B cell (primary cell): Measurements from ENCODE around the gene POC1B. TPM values are rescaled to one million over a fixed set of nuclear protein-coding genes. Genes with fewer than 3 reads are reported as not detected.

Experiments used
- ATAC-seq: fragments of 200-7000 bp; cut with Tn5 transposase; one replicate; pipeline ENCODE4 v1.10.0; 2021; ENCODE audit warnings: low read depth, mild to moderate bottlenecking, moderate number of reproducible peaks, moderate library complexity
- CTCF ChIA-PET: fragments of 350-600 bp; sonication (Branson Sonifier 250); formaldehyde crosslinking; loops from one replicate; lab custom pipeline; 2021; ENCODE audit warnings: antibody characterized with exemption, inconsistent platforms; lab: Charles Lee
- POLR2A ChIA-PET: fragments of 350-600 bp; sonication (Branson Sonifier 250); formaldehyde crosslinking; loops from one replicate; lab custom pipeline; 2021; ENCODE audit warnings: antibody characterized with exemption; lab: Charles Lee
- DNase-seq: peaks from one replicate; pipeline ENCODE4 v3.0.0; 2013
- H2AFZ ChIP-seq: 2 replicates; pipeline ENCODE4 v1.6.1; 2012; ENCODE audit warnings: mild to moderate bottlenecking, low read depth, low read length; ENCODE audit not compliant: insufficient read depth, poor library complexity, severe bottlenecking
- H3K27ac ChIP-seq, 2 donors: 1 replicate in 1 of 2; 2 replicates in 1 of 2; pipeline ENCODE4 v1.5.1; 2012 to 2013; ENCODE audit warnings: low read length in 2 of 2, mild to moderate bottlenecking in 2 of 2, moderate library complexity in 1 of 2
- H3K27me3 ChIP-seq, 4 experiments: fragments of 200-600 bp in 1 of 4; sonication (generic) in 1 of 4; replicated peaks in 1 of 4; 1 replicate in 2 of 4; 2 replicates in 2 of 4; pipeline versions ENCODE4 v1.6.1 to v1.7.0; 2013 to 2016; ENCODE audit warnings: low read length in 3 of 4, mild to moderate bottlenecking in 2 of 4, mixed read lengths in 1 of 4, moderate library complexity in 1 of 4; ENCODE audit not compliant: insufficient read depth in 4 of 4, control insufficient read depth in 3 of 4; ENCODE audit errors: control extremely low read depth in 1 of 4
- H3K36me3 ChIP-seq, 2 experiments: replicated peaks in 1 of 2; 1 replicate in 1 of 2; 2 replicates in 1 of 2; pipeline versions ENCODE4 v1.6.1 to v1.7.1; 2013; ENCODE audit warnings: low read length in 1 of 2; ENCODE audit not compliant: insufficient read depth in 2 of 2, control insufficient read depth in 1 of 2; ENCODE audit errors: control extremely low read depth in 1 of 2, extremely low read depth in 1 of 2
- H3K4me1 ChIP-seq, 2 donors: fragments of 200-600 bp in 1 of 2; sonication (generic) in 1 of 2; 1 replicate in 1 of 2; 2 replicates in 1 of 2; pipeline versions ENCODE4 v1.5.1 to v1.6.1; 2013 to 2017; ENCODE audit warnings: low read length in 2 of 2; ENCODE audit not compliant: control insufficient read depth in 2 of 2, insufficient read depth in 2 of 2
- H3K4me2 ChIP-seq: replicated peaks from 2 replicates; pipeline ENCODE3; 2012; ENCODE audit warnings: mild to moderate bottlenecking, low read depth, low read length; ENCODE audit not compliant: poor library complexity, severe bottlenecking
- H3K4me3 ChIP-seq, 5 experiments: fragments of 200-600 bp in 1 of 5; sonication (generic) in 1 of 5; 1 replicate in 3 of 5; 2 replicates in 2 of 5; pipeline versions ENCODE4 v1.5.1 to v1.7.0; 2011 to 2016; ENCODE audit warnings: low read length in 4 of 5, mild to moderate bottlenecking in 4 of 5, low read depth in 2 of 5, control low read depth in 1 of 5, moderate library complexity in 1 of 5; ENCODE audit not compliant: insufficient read depth in 1 of 5; ENCODE audit errors: control extremely low read depth in 1 of 5, extremely low read depth in 1 of 5
- H3K79me2 ChIP-seq: fragments of 200-600 bp; sonication (generic); one replicate; pipeline ENCODE4 v1.6.0; 2016; ENCODE audit warnings: low read length; ENCODE audit not compliant: control insufficient read depth, insufficient read depth
- H3K9ac ChIP-seq: fragments of 200-600 bp; sonication (generic); 2 replicates; pipeline ENCODE4 v1.6.1; 2017; ENCODE audit warnings: mild to moderate bottlenecking, low read length, moderate library complexity
- H3K9me3 ChIP-seq, 3 donors: one replicate each; pipeline versions ENCODE4 v1.6.1 to v1.7.1; 2013; ENCODE audit warnings: low read length in 2 of 3; ENCODE audit not compliant: control insufficient read depth in 2 of 3, insufficient read depth in 1 of 3; ENCODE audit errors: control extremely low read depth in 1 of 3
- H4K20me1 ChIP-seq: 2 replicates; pipeline ENCODE4 v1.6.0; 2012; ENCODE audit warnings: mild to moderate bottlenecking, low read length; ENCODE audit not compliant: insufficient read depth, control insufficient read depth, poor library complexity, severe bottlenecking
- H3K27ac Mint-ChIP-seq: one replicate; pipeline ENCODE4 v1.8.0; 2021; ENCODE audit warnings: mixed read lengths
- H3K27me3 Mint-ChIP-seq: one replicate; pipeline ENCODE4 v1.8.0; 2021; ENCODE audit warnings: mixed read lengths
- H3K4me1 Mint-ChIP-seq: one replicate; pipeline ENCODE4 v1.8.0; 2021; ENCODE audit warnings: mixed read lengths
- H3K4me3 Mint-ChIP-seq: one replicate; pipeline ENCODE4 v1.8.0; 2021; ENCODE audit warnings: mixed read lengths
- H3K9me3 Mint-ChIP-seq: one replicate; pipeline ENCODE4 v1.8.0; 2022; ENCODE audit warnings: mixed read lengths; ENCODE audit not compliant: insufficient read depth
- CTCF ChIP-seq: fragments of 200-600 bp; IDR thresholded peaks from one replicate; pipeline ENCODE4 v1.8.0; 2022; ENCODE audit warnings: antibody characterized with exemption, mild to moderate bottlenecking
- EZH2 ChIP-seq: IDR thresholded peaks from 2 replicates; pipeline ENCODE4 v1.6.1; 2012; ENCODE audit warnings: borderline replicate concordance, low read depth, mild to moderate bottlenecking, moderate library complexity, low read length; ENCODE audit not compliant: insufficient read depth, poor library complexity, severe bottlenecking
- WGBS: methylation state at CpG from one replicate; pipeline ENCODE4 v1.1.5; 2013; ENCODE audit warnings: missing lambda C conversion rate; ENCODE audit not compliant: insufficient coverage; 5-methylcytosine and 5-hydroxymethylcytosine counted together
- intact Hi-C: fragments of 100-400 bp; cut with micrococcal nuclease; formaldehyde crosslinking; loops from one replicate; pipeline ENCODE4 v1.10.0; 2022
- polyA plus RNA-seq: library from polyadenylated mRNA; depleted of rRNA; stranded (reverse); fragments of >200 nt; gene quantifications from 2 replicates; pipeline ENCODE4 v1.2.3, GENCODE V29; 2012
- total RNA-seq, 2 donors: library from RNA; stranded (reverse); fragments of 120-200 nt in 1 of 2; gene quantifications; 1 replicate in 1 of 2; 2 replicates in 1 of 2; pipeline versions ENCODE4 v1.2.3 to v1.2.4, GENCODE V29; 2013 to 2022

The POC1B gene
- total and polyA plus RNA-seq, 2 donors (not counting 1 experiment from before 2014, with no cell fraction given): 12.0 to 39.5 TPM

GRCh38 chr12:89523843-89524540 lies 1.9 kb downstream of the POC1B start:
- peak overlapping the region; percentile 86 for H3K9ac ChIP-seq
- intact Hi-C loops: loop anchor here (1.0 to 2.0 kb wide), 8 partner anchors 54 to 1381 kb away; partner anchors contain the start of genes ATP2B1, CEP290 and TMTC3
- 26% methylated on average over 13 of the region's 21 CpGs for WGBS
- CTCF ChIA-PET: interaction anchor here (0.8 to 11.6 kb wide), 11 partner anchors 30 to 509 kb away, joined by 3 to 181 read pairs (median 6); no protein-coding TSS in a partner anchor
- no peak for DNase-seq
- peak overlapping the region; percentile 93 for H3K27ac Mint-ChIP-seq
- H3K27ac ChIP-seq: peak overlapping the region; percentile 90 to 91
- H3K4me2 ChIP-seq: peak overlapping the region; percentile 86
- H3K79me2 ChIP-seq: peaks cover 58% of the 10 kb centered on the region
- H3K4me3 Mint-ChIP-seq: peak overlapping the region; percentile 96
- H3K4me1 Mint-ChIP-seq: peaks cover 59% of the 10 kb centered on the region
- H3K4me1 ChIP-seq: peaks cover 30 to 37% of the 10 kb centered on the region in 2 donors
- H3K9me3 Mint-ChIP-seq: no peaks in the 10 kb centered on the region
- no peaks in the 10 kb centered on the region for H3K36me3 ChIP-seq
- no peaks in the 10 kb centered on the region for H3K27me3 Mint-ChIP-seq
- H3K9me3 ChIP-seq: no peaks in the 10 kb centered on the region
- peak overlapping the region; percentile 72 to 98 (median 85) for H3K4me3 ChIP-seq
- TF ChIP-seq CTCF (no peak), EZH2 (no peak)
- H2AFZ ChIP-seq: peak overlapping the region; percentile 90
- ATAC-seq: no peak
- H3K27me3 ChIP-seq: no peaks in the 10 kb centered on the region
- H4K20me1 ChIP-seq: peaks cover 28% of the 10 kb centered on the region
- POLR2A ChIA-PET: no interaction called here

- peaks cover 30 to 35% of the 10 kb centered on the region in 2 donors for H3K4me1 ChIP-seq
- H3K4me3 Mint-ChIP-seq: peak overlapping the region; percentile 96
- TF ChIP-seq EZH2 (no peak), CTCF (no peak)
- CTCF ChIA-PET: interaction anchor here (0.6 to 11.6 kb wide), 4 partner anchors 53 to 506 kb away, joined by 3 to 181 read pairs (median 9); no protein-coding TSS in a partner anchor
- peaks cover 61% of the 10 kb centered on the region for H3K4me1 Mint-ChIP-seq
- 98% methylated on average over 7 of the region's 8 CpGs for whole genome bisulfite sequencing
- H3K36me3 ChIP-seq: no peaks in the 10 kb centered on the region
- H2AFZ ChIP-seq: no peak overlapping the region
- peak overlapping the region; percentile 93 for H3K27ac Mint-ChIP-seq
- peaks cover 28% of the 10 kb centered on the region for H4K20me1 ChIP-seq
- POLR2A ChIA-PET: no interaction called here
- DNase-seq (no peak), ATAC-seq (no peak)
- H3K4me2 ChIP-seq: peak overlapping the region; percentile 86
- intact Hi-C loops: no loop called here
- H3K27me3 Mint-ChIP-seq: no peaks in the 10 kb centered on the region
- H3K9me3 ChIP-seq: no peaks in the 10 kb centered on the region
- H3K27me3 ChIP-seq: no peaks in the 10 kb centered on the region
- H3K4me3 ChIP-seq: peak overlapping the region in 2 of 5 experiments; percentile 85 to 96
- peak overlapping the region; percentile 86 for H3K9ac ChIP-seq
- H3K79me2 ChIP-seq: peaks cover 61% of the 10 kb centered on the region
- H3K9me3 Mint-ChIP-seq: no peaks in the 10 kb centered on the region
- peak overlapping the region in 1 of 2 donors; percentile 91 for H3K27ac ChIP-seq
Observed at GRCh38 chr12:89523393-89523792, 2.5 kb downstream of the POC1B start.
